T47D (cell line): ENCODE data around the gene C1QL1.

Source experiments
- DNase-seq, 2 experiments: peaks; one replicate each; pipeline versions ENCODE4 v3.0.0 to v3.0.0-alpha.2; 2011 to 2012; ENCODE audit warnings: low read depth in 1 of 2, low spot score in 1 of 2
- JUND ChIP-seq: IDR thresholded peaks from 2 replicates; pipeline ENCODE4 v1.6.1; 2012; ENCODE audit warnings: low read depth
- in situ Hi-C: cut with HindIII; loops from 2 replicates; pipeline ENCODE4 v1.10.0; 2016; ENCODE audit warnings: low sequenced_read_pairs, low pct_unique_long_range_greater_than_20kb

C1QL1 gene

GRCh38 chr17:44967026-44967906, 837 bp downstream of the C1QL1 start:
- in situ Hi-C loops: no loop called here
- DNase-seq: no peak

DNA sequence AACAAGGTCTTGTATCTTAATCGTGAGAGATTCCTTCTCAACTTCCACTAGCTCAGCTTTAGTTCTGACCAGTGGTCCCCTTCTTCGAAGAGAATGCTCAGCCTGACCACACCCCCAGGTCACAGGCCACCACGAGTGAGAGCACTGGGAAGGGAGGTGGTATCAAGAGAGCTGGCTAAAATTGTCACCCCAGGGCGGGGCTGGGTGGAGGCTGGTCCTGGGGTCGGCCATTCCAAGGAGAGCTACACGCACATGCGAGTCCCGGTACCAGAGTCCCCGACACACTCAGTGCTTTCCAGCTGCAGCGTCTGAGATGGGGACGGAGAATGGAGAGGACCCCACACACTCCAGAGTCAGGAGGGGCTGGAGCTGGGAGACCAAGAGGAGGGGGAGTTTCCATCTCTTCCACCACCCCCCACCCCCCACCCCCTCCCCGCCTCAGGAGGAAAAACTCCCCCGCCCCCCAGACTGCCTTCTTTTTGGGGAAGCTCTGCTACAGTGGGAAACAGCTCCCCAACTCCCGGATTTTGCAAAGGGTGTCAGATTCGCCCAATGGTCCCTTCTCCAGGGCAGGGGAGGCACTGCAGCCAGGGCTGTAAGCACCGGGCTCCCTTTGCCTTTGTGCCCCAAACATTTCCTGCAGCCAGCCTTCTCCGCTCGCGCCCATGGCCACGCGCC, 1.6 kb downstream of the C1QL1 start:
- in situ Hi-C loops: no loop called here
- TF ChIP-seq JUND: no peak
- DNase-seq: no peak

More at GRCh38 chr17:44967026-44967906, 837 bp downstream of the C1QL1 start:
- TF ChIP-seq JUND: no peak

- no peak for DNase-seq
- TF ChIP-seq JUND: no peak
- in situ Hi-C loops: no loop called here
Measured at GRCh38 chr17:44965481-44966234, 2.4 kb downstream of the C1QL1 start.

- no peak for TF ChIP-seq JUND
- in situ Hi-C loops: no loop called here
- DNase-seq: peak in 1 of 2 experiments; percentile 60
Measured at GRCh38 chr17:44961921-44962350, 6.2 kb downstream of the C1QL1 start.

- no peak for TF ChIP-seq JUND
- in situ Hi-C loops: no loop called here
- peak in 1 of 2 experiments; percentile 28 for DNase-seq
Measured at GRCh38 chr17:44960691-44961090, 7.4 kb downstream of the C1QL1 start.

DNA sequence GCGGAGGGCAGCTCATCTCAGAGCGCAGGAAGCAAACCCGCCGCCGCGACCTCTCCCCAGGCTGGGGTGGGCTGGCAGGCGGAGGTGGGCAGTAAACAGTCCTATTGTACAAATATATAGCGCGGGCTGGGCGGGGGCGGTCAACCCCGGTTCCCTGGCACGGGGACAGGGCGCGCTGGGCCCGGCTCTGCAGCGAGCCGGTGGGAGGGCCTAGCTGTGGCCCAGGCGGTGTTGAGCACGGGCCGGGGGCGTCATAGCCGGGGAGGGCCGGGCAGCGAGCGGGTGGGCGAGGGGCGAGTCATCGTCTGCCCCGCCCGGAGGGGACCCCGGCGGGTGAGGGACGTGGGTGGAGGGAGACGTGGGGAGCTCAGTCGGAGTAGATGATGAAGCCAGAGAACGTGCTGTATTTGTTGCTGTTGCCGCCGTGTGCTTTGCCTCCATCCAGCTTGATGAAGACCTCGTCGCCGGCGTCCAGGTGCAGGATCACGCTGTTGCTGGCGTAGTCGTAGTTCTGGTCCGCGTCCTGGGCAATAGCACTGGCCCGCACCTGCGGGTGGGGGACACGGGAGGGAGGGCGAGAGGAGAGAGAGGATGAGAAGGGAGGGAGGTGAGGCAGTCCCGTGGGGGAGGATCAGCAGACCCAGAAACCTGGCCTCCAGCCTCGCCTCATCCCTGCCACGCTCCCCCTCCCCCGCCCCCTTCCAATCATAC, 8.1 kb downstream of the C1QL1 start:
- in situ Hi-C loops: no loop called here
- no peak for TF ChIP-seq JUND
- DNase-seq: no peak

GRCh38 chr17:44956998-44957981, 10.8 kb downstream of the C1QL1 start:
- in situ Hi-C loops: no loop called here
- DNase-seq: no peak

DNA sequence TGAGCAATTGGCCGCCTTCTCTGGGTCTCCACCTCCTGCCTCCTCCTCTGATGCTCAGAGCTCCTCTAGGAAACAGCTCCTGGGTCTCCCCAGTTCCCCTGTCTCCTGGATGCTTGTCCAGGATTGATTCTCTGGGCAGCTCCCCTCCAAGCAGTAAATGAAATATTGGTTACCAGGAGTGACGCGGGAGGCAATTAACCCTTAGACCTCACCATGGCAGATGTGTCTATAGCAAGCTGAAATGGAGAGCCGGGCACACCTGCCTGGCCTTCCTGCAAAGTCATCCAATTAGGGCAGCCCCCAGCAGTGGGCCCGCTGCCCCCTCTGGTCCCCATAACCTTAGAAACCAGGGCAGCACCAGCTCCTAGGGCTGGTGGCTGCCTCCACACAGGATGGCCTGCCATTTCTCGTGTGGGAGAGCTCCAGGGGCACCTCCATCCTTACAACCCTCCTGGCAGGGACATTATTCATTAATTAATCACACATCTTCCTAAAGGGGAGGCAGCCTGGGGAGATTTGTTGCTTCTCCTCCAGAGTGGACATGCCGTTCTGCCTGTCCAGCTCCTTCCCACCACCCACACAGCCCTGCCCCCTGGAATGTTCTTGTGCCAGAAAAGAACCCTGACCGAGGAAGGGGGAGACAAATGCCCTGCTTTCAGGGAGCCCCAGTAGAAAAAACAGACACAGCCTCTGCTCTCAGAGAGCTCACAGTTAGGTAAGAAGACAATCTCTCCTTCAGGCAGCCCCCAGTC, 12.3 kb downstream of the C1QL1 start:
- DNase-seq: no peak
- TF ChIP-seq JUND: no peak
- in situ Hi-C loops: no loop called here

More at GRCh38 chr17:44956998-44957981, 10.8 kb downstream of the C1QL1 start:
- no peak for TF ChIP-seq JUND

DNA sequence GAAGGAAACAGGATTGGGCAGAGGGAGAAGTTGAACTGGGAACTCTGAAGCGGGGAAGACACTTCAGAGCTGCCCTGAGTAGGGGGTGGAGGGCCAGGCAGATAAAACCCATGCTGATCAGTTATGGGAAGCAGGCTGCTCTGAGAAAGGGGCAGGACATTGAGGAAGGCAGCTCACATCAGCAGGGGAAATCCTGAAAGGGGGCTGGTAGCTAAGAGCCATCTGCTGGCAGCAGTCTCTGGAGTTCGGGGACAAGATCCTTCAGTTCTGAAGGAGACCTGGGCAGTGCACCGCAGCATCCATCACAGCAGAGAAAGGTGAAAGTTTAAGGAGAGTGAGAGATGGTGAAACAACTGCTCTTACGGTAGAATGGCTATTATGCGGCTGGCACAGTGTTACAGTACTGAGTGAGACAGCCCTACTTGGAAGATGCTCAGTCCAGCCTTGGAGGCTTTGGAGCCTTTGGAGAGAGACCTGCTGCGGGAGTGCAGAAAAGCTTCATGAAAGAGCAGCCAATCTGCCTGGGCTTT, 15.1 kb downstream of the C1QL1 start:
- TF ChIP-seq JUND: no peak
- in situ Hi-C loops: no loop called here
- no peak for DNase-seq

DNA sequence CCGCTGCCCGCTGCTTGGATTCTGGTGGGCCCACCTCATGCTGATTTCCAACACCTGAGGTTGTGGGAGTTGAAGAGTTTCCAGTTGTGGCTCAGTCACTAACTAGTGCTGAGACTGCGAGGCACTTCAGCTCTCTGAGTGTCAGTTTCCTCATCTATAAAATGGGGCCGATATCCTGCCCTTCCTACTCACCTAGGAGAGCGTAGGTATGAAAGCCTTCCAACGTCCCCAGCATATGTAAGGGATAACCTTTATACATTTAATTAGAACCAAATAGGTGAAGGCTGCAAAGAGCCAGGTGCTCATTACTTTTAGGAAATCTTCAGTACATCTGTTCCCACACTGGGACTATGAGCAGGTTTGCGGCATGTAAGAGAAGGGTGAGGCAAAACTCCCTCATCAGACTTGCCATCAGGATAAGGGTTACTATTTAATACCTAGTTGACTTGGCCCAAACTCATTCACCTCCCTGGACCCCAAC, 19.7 kb downstream of the C1QL1 start:
- no peak for TF ChIP-seq JUND
- in situ Hi-C loops: no loop called here
- no peak for DNase-seq
